ENCODE measurements around the gene ABHD18.
"Not testable (repeated sequence)": the region's sequence is repeated elsewhere in the genome, so short reads cannot be mapped to it uniquely, and the experiment has no call there.

Gene ABHD18

DNA sequence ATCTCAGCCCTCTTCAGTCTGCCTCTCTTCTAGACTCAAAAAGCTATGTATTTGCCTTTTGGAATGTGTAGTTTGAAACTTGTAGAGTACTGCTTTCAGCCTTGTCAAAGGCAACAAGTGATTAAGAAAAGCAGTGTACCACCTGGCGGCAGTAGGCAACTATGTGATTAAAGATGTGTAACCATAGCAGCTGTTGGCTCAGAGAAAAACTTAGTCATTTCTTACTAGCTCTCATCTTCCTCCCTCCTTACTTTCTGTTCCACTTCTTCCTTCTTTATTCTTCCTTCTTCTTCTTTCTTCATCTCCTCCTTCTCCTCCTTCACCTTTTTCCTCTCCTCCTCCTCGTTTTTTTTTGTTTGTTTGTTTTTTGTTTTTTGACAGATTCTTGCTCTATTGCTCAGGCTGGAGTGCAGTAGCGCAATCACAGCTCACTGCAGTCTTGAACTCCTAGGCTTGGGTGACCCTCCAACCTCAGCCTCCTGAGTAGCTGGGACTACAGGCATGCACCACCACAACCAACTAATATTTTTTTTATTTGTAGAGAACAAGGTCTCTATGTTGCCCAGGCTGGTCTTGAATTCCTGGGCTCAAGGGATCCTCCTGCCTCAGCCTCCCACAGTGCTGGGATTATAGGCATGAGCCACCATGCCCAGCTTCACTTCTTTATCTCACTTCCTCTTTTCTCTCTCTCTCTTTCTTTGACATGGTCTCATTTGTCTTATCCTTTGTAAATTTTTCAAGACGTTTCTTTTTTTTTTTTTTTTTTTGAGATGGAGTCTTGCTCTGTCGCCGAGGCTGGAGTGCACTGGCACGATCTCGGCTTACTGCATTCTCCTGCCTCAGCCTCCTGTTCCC, 32.6 kb downstream of the ABHD18 start:
- no peak for TF ChIP-seq ZFX (IDR thresholded peaks at IDR 0.05)
- TF ChIP-seq, protein P1, sequence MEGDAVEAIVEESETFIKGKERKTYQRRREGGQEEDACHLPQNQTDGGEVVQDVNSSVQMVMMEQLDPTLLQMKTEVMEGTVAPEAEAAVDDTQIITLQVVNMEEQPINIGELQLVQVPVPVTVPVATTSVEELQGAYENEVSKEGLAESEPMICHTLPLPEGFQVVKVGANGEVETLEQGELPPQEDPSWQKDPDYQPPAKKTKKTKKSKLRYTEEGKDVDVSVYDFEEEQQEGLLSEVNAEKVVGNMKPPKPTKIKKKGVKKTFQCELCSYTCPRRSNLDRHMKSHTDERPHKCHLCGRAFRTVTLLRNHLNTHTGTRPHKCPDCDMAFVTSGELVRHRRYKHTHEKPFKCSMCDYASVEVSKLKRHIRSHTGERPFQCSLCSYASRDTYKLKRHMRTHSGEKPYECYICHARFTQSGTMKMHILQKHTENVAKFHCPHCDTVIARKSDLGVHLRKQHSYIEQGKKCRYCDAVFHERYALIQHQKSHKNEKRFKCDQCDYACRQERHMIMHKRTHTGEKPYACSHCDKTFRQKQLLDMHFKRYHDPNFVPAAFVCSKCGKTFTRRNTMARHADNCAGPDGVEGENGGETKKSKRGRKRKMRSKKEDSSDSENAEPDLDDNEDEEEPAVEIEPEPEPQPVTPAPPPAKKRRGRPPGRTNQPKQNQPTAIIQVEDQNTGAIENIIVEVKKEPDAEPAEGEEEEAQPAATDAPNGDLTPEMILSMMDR (conservative IDR thresholded peaks at IDR 0.05): no peak
- H3K27ac ChIP-seq: no peak overlapping the region

DNA sequence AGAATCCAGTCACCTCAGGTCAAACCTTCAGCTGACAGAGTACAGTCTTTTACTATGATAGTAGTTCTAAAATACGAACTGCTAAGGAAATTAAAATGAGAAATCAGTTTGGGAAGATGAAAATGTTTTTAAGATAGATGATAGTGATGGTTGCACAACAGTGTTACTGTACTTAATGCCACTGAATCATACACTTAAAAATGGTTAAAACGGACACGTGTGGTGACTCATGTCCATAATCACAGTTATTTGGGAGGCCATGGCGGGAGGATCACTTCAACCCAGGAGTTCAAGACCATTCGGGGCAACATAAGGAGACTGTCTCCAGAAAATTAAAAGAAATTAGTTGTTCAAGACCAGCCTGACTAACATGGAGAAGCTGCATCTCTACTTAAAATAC, 41.4 kb downstream of the ABHD18 start:
- no peak overlapping the region for H3K27ac ChIP-seq
- no peak for TF ChIP-seq ZFX (IDR thresholded peaks at IDR 0.05)
- TF ChIP-seq, protein P1 (conservative IDR thresholded peaks at IDR 0.05): no peak

DNA sequence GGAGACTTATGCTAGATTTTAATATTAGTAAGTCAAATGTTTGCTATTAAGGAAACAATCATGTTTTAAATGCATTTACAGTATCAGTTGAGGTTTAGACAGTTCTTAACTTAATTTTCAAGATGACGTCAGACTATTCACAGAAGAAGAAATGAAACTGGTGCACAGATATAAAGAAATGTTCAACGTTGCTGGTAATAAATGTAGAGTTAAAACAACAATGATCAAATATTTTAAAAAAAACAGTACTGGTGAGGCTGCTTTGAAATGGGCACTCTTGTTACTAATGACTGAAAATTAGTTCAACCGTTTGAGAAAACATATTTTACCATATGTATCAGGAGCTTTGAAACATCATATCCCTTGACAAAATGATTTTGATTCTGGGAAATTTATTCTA, 44.2 kb downstream of the ABHD18 start:
- H3K27ac ChIP-seq: no peak overlapping the region

DNA sequence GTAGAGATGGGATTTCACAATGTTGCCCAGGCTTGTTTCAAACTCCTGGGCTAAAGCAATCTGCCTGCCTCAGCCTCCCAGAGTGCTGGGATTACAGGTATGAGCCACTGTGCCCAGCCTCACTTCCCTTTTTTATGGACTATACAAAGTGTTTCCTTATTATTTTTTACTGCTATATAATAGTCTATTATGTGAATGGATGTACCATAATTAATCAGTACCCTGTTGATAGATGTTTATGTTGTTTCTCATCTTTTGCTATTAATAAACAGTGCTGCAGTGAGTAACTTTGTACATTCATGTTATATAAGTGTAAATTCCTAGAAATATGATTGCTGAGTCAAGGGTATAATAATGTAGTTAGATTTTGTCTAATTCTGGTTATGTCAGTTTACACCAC, 60.1 kb downstream of the ABHD18 start:
- no peak overlapping the region for H3K27ac ChIP-seq
- no peak for TF ChIP-seq ZFX (IDR thresholded peaks at IDR 0.05)
- TF ChIP-seq, protein P1 (conservative IDR thresholded peaks at IDR 0.05): no peak

More for the DNA sequence above, 44.2 kb downstream of the ABHD18 start:
- no peak for TF ChIP-seq ZFX (IDR thresholded peaks at IDR 0.05)

DNA sequence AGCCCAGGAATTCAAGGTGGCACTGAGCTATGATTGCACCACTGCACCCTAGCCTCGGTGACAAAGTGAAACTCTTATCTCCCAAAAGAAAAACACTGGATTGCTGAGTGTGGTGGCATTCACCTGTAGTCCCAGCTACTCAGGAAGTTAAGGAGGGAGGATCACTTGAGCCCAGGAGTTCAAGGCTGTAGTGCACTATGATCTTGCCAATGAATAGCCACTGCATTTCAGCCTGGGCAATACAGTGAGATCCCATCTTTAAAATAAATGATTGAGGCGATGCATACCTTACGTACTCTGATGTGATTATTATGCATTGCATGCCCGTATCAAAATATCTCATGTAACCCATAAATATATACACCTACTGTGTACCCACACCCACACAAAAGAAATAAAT, 64.7 kb downstream of the ABHD18 start:
- no peak overlapping the region for H3K27ac ChIP-seq
- TF ChIP-seq, protein P1 (conservative IDR thresholded peaks at IDR 0.05): no peak
- no peak for TF ChIP-seq ZFX (IDR thresholded peaks at IDR 0.05)

DNA sequence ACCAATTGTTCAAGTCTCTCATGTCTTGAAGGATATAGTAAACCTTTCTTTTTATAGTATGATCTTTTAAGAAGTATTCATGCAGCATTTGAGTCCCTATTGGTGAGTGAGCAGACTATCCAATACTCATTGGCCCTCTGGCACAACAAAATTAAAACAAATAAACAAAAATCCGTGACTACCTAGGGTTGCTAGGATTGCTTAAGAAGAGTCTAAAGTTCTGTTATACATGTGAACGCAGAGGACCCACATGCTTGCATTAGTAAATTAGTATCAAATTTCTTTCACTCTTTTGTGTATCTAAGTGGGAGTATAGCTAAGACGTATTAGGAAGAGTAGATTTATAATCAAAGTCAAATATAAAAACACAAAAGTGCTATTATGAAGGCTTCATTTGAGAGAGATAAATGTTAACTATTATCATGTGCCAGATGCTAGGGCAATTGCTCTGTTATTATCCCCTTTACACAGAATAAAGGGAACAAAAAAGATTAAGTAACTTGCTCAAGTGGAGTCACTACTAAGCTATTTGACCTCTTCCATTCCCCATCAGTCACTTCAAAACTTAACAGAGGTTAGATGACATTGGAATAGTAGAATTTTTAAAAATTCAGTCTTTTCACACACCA, 66.7 kb downstream of the ABHD18 start:
- TF ChIP-seq ZFX (IDR thresholded peaks at IDR 0.05): no peak
- TF ChIP-seq, protein P1 (conservative IDR thresholded peaks at IDR 0.05): no peak
- H3K27ac ChIP-seq: no peak overlapping the region

DNA sequence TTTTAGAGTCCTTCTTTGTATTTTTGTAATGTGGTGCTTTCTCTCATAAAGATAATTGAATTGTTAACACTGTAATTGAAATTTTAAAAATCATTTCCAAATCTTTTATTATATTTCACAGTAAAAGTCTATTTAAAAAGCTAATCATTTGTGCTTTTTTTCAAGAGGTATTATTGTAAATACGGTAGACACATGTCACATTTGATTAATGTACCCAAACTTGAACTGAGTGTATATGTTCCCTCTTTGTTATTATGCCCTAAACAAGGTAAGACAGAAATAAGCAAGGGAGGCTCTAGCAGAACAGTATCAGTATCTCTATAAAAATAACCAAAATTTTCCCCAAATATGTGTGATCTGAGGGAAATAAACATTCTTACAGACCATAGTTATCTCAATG, 74.4 kb downstream of the ABHD18 start:
- H3K27ac ChIP-seq: no peak overlapping the region
- no peak for TF ChIP-seq ZFX (IDR thresholded peaks at IDR 0.05)
- TF ChIP-seq, protein P1 (conservative IDR thresholded peaks at IDR 0.05): no peak

DNA sequence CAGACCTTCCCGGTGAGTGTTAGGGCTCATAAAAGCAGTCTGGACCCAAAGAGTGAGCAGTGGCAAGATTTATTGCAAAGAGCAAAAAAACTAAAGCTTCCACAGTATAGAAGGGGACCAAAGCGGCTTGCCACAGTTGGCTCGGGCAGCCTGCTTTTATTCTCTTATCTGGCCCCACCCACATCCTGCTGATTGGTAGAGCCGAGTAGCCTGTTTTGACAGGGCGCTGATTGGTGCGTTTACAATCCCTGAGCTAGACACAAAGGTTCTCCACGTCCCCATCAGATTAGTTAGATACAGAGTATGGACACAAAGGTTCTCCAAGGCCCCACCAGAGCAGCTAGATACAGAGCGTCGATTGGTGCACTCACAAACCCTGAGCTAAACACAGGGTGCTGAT, 81.8 kb downstream of the ABHD18 start:
- H3K27ac ChIP-seq: not testable (repeated sequence)

DNA sequence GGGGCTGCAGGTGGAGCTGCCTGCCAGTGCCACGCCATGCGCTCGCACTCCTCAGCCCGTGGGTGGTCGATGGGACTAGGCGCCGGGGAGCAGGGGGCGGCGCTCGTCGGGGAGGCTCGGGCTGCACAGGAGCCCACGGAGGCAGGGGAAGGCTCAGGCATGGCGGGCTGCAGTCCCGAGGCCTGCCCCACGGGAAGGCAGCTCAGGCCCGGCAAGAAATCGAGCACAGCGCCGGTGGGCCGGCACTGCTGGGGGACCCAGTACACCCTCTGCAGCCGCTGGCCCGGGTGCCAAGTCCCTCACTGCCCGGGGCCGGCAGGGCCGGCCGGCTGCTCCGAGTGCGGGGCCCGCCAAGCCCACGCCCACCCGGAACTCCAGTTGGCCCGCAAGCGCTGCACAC, 82.3 kb downstream of the ABHD18 start:
- H3K27ac ChIP-seq: not testable (repeated sequence)
